Adrenal gland (tissue), 12 donors: ENCODE measurements around the gene PRDM4. TPM values are rescaled to one million over a fixed set of nuclear protein-coding genes. Genes with fewer than 3 reads are reported as not detected.

Source experiments
- DNase-seq, 7 donors: peaks; one replicate each; pipeline ENCODE4 v3.0.0-alpha.2; 2019 to 2020
- H3K27ac ChIP-seq, 5 donors: fragments of 200-600 bp; sonication (generic) in 4 of 5; 1 replicate in 3 of 5; 2 replicates in 2 of 5; pipeline versions ENCODE4 v1.5.1 to v1.8.0; 2016 to 2020; ENCODE audit warnings: mild to moderate bottlenecking in 1 of 5
- H3K27me3 ChIP-seq: fragments of 200-600 bp; 2 replicates; pipeline ENCODE4 v1.8.0; 2021
- H3K36me3 ChIP-seq, 2 donors: fragments of 200-600 bp; replicated peaks in 1 of 2; 1 replicate in 1 of 2; 2 replicates in 1 of 2; pipeline versions ENCODE4 v1.5.1 to v1.8.0; 2018 to 2022
- H3K4me1 ChIP-seq, 2 donors: fragments of 200-600 bp; replicated peaks in 1 of 2; 1 replicate in 1 of 2; 2 replicates in 1 of 2; pipeline versions ENCODE4 v1.5.1 to v1.8.0; 2018 to 2021
- H3K4me3 ChIP-seq, 4 donors: fragments of 200-600 bp; sonication (generic) in 3 of 4; one replicate each; pipeline ENCODE4 v1.5.1; 2016 to 2018
- H3K9me3 ChIP-seq, 3 donors: fragments of 200-600 bp; sonication (generic) in 1 of 3; replicated peaks in 1 of 3; 1 replicate in 2 of 3; 2 replicates in 1 of 3; pipeline versions ENCODE4 v1.5.1 to v1.8.0; 2016 to 2021
- POLR2A ChIP-seq, 2 donors: fragments of 450-650 bp; IDR thresholded peaks; one replicate each; pipeline ENCODE4 v1.6.1; 2017; ENCODE audit warnings: antibody characterized with exemption in 2 of 2, mild to moderate bottlenecking in 2 of 2, moderate library complexity in 1 of 2
- WGBS, 4 donors: extraction: QIAGEN DNeasy Blood & Tissue Kit in 2 of 4; methylation state at CpG; one replicate each; pipeline versions ENCODE4 v1.1.5 to v1.1.7; 2013 to 2017; 5-methylcytosine and 5-hydroxymethylcytosine counted together
- intact Hi-C, 2 donors: fragments of 100-400 bp; cut with DNase I; formaldehyde crosslinking; loops; one replicate each; pipeline versions ENCODE4 v1.14.1 to v1.15.0; 2022 to 2023
- polyA plus RNA-seq, 3 donors: library from polyadenylated mRNA; stranded (reverse); fragments of 200-250 nt in 2 of 3; fragments of 350-450 nt in 1 of 3; fragmentation: Illumina TruSeq in 1 of 3; extraction: RNeasy Lipid Tissue Mini Kit (QIAGEN cat#74804) in 1 of 3; gene quantifications; one replicate each; pipeline ENCODE4 v1.2.3, GENCODE V29; 2013 to 2014
- total RNA-seq, 9 donors: library from RNA; depleted of rRNA in 4 of 9; stranded (reverse); fragments of >200 nt in 4 of 9; fragments of 120-200 nt in 1 of 9; fragmentation: NEBNext Ultra II Directional in 1 of 9; extraction: Animal tissue kit (Norgen Biotek cat#: 25700) in 1 of 9; gene quantifications; one replicate each; pipeline versions ENCODE4 v1.1.0 to v1.2.4, GENCODE V29; 2013 to 2023
- TF ChIP-seq, protein P1 (sequence below), 6 experiments: fragments of 450-650 bp in 4 of 6; fragments of 200-600 bp in 2 of 6; sonication (generic) in 1 of 6; IDR thresholded peaks; 1 replicate in 5 of 6; 2 replicates in 1 of 6; pipeline versions ENCODE4 v1.5.1 to v1.8.0; 2016 to 2021; ENCODE audit warnings: antibody characterized with exemption in 6 of 6, mild to moderate bottlenecking in 2 of 6, moderate library complexity in 1 of 6
- donor health status: healthy with polysubstance abuse.
- donor health status: Bipolar disorder and iron deficiency.
- donor health status: DM: yes; HTN: yes; CAD: no.
- donor health status: DM: no; HTN: no; CAD: no.
- donor health status: DM: no; HTN: no; CAD: no.
- donor health status: DM: yes; HTN: yes; CAD: no.

PRDM4 gene
- total and polyA plus RNA-seq, 12 donors, result 10.0 to 31.5 (median 22.2) TPM

DNA sequence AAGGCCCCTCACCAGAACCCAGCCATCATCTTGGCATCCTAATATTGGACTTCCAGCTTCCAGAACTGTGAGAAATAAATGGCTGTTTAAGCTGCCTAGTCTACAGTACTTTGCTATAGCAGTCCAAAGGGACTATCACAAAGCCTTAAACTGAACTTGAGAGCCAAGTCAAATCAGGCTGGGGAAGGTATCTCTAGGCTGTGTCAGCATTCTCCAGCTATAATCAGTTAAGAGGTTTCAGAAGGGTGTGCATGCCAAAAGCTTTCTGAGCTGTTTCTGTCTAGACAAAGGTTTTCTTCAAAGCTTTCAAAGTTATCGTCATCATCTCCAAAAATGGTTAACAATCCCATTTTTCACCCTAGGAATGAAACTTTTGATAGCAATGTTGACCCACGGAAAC is 21.1 kb upstream of the PRDM4 start:
- Histone ChIP-seq H3K27ac (no peak overlapping the region), H3K4me3 (no peak overlapping the region), H3K4me1 (no peaks in the 10 kb centered on the region), H3K9me3 (no peaks in the 10 kb centered on the region), H3K27me3 (no peaks in the 10 kb centered on the region), H3K36me3 (no peaks in the 10 kb centered on the region)
- no peak for DNase-seq
- 65 to 83% (median 79%) methylated on average over 2 of the region's 2 CpGs for WGBS, 4 donors
- intact Hi-C loops, result no loop called here
- TF ChIP-seq POLR2A (IDR thresholded peaks at IDR 0.05), result no peak
- TF ChIP-seq, protein P1, sequence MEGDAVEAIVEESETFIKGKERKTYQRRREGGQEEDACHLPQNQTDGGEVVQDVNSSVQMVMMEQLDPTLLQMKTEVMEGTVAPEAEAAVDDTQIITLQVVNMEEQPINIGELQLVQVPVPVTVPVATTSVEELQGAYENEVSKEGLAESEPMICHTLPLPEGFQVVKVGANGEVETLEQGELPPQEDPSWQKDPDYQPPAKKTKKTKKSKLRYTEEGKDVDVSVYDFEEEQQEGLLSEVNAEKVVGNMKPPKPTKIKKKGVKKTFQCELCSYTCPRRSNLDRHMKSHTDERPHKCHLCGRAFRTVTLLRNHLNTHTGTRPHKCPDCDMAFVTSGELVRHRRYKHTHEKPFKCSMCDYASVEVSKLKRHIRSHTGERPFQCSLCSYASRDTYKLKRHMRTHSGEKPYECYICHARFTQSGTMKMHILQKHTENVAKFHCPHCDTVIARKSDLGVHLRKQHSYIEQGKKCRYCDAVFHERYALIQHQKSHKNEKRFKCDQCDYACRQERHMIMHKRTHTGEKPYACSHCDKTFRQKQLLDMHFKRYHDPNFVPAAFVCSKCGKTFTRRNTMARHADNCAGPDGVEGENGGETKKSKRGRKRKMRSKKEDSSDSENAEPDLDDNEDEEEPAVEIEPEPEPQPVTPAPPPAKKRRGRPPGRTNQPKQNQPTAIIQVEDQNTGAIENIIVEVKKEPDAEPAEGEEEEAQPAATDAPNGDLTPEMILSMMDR (IDR thresholded peaks at IDR 0.05), result no peak

DNA sequence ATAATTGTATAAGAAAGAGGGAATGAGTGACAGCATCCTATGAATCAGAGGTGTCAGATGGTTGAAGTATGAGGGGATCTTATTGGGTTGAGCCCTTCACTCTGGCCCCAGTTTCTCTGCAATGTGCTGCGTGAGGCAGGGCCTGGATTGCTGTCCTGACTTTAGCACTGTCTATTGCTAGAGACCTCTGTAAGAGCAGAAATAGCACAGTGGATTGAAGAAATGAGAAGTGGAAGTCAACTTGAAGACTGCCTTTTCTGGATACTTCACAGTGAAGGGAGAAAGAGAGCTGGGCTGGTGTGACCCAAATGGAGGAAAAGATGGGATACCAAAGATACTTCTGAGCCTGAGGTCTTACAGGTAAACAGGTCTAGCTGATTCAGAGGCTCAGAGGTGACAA is 19.4 kb upstream of the PRDM4 start:
- intact Hi-C loops, result no loop called here
- no peak for DNase-seq

DNA sequence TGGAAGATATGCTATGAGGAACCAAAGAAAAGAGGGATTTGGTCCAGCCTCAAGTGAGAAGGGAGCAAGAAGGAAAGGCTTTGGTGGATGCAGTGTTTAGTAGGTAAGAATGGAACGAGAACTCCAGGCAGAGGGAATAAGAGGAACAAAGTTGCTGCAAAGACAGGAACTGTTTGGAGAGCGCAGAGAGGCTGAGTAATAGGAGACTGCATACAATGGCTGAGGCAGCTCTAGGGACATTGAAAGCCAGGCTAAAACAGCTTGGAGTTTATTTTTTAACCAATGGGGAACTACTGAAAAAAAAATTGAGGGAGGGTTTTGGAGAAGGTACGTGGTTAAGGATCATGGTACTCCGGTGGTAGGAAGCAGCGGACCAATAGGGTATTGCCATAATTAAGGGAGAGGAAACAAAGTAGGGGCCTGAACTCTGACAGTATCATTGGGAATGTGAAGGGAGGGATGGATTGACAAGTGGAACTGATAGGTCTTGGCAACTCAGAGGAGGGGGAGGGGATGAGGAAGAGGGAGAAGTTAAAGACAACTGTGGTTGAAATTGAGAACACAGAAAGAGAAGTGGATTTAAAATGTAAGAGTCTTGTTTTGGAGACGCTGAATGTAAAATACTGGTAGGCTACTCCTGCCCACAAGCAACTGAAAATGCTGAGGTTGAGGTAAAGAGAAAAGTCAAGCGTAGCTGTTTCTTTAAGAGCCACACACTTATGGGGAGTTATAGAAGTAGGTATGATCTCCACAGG is 18.3 kb upstream of the PRDM4 start:
- no peak overlapping the region for H3K4me3 ChIP-seq
- DNase-seq, result peak in 2 of 7 donors; percentile 12 to 36
- intact Hi-C loops, result no loop called here
- no peaks in the 10 kb centered on the region for H3K36me3 ChIP-seq
- 65 to 66% (median 65%) methylated on average over 7 of the region's 7 CpGs for WGBS, 4 donors
- no peak for TF ChIP-seq POLR2A (IDR thresholded peaks at IDR 0.05)
- TF ChIP-seq, protein P1 (IDR thresholded peaks at IDR 0.05), result no peak
- H3K9me3 ChIP-seq, result no peaks in the 10 kb centered on the region
- H3K27me3 ChIP-seq, result peaks cover 14% of the 10 kb centered on the region
- peak overlapping the region in 1 of 5 donors; percentile 17 for H3K27ac ChIP-seq
- no peaks in the 10 kb centered on the region for H3K4me1 ChIP-seq

More for the DNA sequence above, 19.4 kb upstream of the PRDM4 start:
- TF ChIP-seq, protein P1 (IDR thresholded peaks at IDR 0.05), result no peak
- no peak for TF ChIP-seq POLR2A (IDR thresholded peaks at IDR 0.05)
- peaks cover 3% of the 10 kb centered on the region for H3K27me3 ChIP-seq
- no peak overlapping the region for H3K4me3 ChIP-seq
- 46 to 100% (median 74%) methylated on average over 1 of the region's 1 CpG for WGBS, 4 donors
- H3K27ac ChIP-seq, result peak overlapping the region in 1 of 5 donors; percentile 17
- no peaks in the 10 kb centered on the region for H3K36me3 ChIP-seq
- no peaks in the 10 kb centered on the region for H3K4me1 ChIP-seq
- no peaks in the 10 kb centered on the region for H3K9me3 ChIP-seq

DNA sequence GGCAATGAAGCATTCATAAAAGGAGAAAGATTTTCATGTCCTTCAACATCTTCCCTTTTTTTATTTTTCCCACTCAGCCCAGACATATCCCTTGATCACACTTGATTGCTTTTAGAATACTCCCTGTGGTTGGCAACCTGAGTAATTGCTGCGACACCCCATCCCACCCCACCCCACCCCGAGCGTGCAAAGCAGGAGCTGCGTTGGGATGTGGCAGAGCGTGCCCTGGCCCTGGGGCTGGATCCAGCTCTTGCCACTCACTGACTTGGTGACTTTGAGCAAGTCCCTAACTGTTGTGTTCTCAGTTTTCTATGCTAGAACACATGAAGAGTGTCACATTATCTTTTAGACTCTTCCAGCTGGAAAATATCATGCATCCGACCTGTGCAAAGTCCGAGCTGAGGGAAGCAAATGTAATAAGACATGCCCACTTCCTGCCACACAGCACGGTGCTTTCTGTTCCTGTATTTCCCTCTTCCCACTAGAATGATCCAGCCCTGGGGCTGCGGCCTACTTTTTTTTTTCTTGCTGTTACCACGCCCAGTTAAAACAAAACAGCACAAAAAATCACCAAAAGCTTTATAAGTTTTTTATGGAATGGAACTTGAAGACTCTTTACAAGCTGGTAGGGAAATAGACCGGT is 17.6 kb upstream of the PRDM4 start:
- peaks cover 20% of the 10 kb centered on the region for H3K27me3 ChIP-seq
- peak in 1 of 7 donors; percentile 18 for DNase-seq
- peak overlapping the region in 1 of 5 donors; percentile 34 for H3K27ac ChIP-seq
- H3K36me3 ChIP-seq, result no peaks in the 10 kb centered on the region
- WGBS, 4 donors, result 55 to 65% (median 57%) methylated on average over 11 of the region's 11 CpGs
- no peaks in the 10 kb centered on the region for H3K4me1 ChIP-seq
- H3K4me3 ChIP-seq, result no peak overlapping the region
- TF ChIP-seq POLR2A (IDR thresholded peaks at IDR 0.05), result no peak
- TF ChIP-seq, protein P1 (IDR thresholded peaks at IDR 0.05), result no peak
- intact Hi-C loops, result no loop called here
- no peaks in the 10 kb centered on the region for H3K9me3 ChIP-seq
